Fibroblast of skin of right biceps (primary cell): ENCODE results near the gene GRID1.
"Not testable (repeated sequence)": the region's sequence is repeated elsewhere in the genome, so short reads cannot be mapped to it uniquely, and the experiment has no call there.

Experiments
- DNase-seq: peaks from one replicate; pipeline ENCODE4 v3.0.0-alpha.2; 2013

The GRID1 gene

GRCh38 chr10:86250399-86250798 is 116.2 kb downstream of the GRID1 start:
- DNase-seq, result no peak

- DNase-seq, result no peak
Measured at GRCh38 chr10:86249794-86250193, 116.8 kb downstream of the GRID1 start.

DNA sequence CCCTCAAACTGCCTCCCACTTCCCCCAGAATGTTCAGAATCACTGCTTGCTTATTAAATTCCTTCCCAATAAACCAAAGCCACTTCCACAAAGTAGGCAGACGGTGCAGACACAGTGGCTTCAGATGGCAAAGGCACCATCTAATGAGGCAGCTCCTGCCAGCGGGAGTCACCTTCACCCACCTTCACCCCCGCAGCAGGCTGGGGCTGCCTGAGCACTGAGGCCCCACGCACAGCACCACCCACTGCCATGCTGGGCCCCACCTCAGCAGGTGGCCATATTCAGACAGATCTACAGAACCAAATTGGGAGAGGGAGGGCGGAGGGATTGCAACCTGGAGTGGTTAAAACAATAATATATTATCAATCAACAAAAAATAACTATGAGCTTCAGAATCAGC is 118.5 kb downstream of the GRID1 start:
- DNase-seq, result no peak

GRCh38 chr10:86247588-86247987 is 119.0 kb downstream of the GRID1 start:
- no peak for DNase-seq

- DNase-seq, result no peak
Measured at GRCh38 chr10:86247073-86247472, 119.5 kb downstream of the GRID1 start.

- no peak for DNase-seq
Measured at GRCh38 chr10:86246279-86246940, 120.2 kb downstream of the GRID1 start.

GRCh38 chr10:86245015-86245394 is 121.6 kb downstream of the GRID1 start:
- DNase-seq, result no peak

DNA sequence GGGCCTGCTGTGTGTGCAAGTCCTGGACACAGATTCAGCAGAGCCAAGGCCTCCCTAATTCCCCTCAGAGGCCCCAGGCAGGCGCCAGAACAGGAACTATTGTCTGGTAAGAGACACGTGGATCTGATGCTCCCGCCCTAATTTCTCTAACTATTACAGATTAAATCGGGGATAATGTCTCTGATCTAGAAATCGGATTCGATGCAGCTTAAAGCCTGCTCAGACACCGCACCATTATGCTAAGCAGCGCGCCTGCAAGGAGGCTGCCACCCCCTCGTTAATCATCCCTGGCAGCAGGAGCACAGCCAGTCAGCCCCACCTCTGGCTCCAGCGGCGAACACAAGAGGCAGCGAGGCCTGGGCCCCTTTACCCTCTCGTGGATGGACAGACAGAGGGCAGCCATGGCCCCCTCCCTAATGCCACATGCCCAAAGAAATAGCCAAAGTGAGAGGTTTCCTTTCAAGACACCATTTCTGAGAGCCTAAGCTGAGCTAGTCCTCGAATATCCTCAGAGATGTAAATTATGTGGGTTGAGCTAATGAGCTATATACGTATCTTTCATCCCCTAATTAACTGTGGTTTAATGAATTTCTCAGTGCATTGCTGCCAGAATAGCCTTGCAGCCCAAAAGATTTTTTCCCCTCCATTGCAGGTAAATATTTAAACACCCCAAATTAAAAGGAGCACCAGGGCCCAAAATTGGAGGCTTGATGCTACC is 122.1 kb downstream of the GRID1 start:
- no peak for DNase-seq

DNA sequence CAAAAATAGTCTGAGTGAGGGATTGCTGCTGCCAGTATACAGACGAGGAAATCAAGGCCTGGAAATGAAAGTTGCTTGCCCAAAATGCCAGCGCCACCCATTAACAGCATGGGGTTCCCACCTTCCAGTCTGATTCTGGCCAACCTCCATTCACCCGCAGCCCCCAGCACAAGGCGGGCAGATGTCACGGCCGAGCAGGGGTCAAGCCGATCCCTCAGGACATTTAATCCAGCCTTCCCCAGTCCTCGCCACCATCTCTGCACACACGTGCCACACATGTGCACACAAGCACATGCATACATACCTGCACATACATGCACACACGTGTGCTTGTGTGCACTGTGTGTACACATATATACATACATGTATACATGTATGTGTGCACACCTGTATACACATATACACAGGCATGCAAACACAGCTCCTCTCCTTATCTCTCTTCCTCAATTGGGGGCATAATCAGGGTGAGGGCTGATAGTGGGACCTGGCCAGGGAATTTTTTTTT is 122.9 kb downstream of the GRID1 start:
- no peak for DNase-seq

DNA sequence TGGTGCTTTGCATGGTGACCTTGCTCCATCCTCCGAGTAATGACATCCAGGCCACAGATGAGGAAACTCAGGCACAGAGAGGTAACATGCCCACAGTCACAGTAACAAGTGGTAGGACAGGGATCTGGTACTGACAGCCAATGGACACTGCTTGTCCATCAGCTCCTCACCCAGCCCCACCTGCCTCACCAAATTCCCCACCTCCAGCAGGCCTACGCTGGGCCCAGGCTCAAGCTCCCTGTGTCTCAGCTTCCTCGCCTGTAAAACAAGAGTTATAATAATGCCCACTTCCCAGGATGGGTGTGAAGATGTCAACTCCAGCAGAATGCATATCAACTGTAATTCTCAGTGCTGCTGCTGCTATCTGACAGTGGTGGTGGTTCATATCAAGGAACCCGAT is 123.8 kb downstream of the GRID1 start:
- DNase-seq, result no peak

DNA sequence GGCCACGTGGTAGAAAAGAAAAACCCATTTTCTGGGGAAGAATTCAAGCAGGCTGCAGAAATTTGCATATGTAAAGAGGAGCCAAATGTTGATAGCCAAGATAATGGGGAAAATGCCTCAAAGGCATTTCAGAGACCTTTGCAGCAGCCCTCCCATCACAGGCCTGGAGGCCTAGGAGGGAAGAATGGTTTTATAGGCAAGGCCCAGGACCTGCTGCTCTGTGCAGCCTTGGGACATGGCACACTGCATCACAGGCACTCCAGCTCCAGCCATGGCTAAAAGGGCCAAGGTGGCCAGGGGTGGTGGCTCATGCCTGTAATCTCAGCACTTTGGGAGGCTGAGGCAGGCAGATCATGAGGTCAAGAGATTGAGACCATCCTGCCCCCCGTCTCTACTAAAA is 128.5 kb downstream of the GRID1 start:
- DNase-seq, result not testable (repeated sequence)

DNA sequence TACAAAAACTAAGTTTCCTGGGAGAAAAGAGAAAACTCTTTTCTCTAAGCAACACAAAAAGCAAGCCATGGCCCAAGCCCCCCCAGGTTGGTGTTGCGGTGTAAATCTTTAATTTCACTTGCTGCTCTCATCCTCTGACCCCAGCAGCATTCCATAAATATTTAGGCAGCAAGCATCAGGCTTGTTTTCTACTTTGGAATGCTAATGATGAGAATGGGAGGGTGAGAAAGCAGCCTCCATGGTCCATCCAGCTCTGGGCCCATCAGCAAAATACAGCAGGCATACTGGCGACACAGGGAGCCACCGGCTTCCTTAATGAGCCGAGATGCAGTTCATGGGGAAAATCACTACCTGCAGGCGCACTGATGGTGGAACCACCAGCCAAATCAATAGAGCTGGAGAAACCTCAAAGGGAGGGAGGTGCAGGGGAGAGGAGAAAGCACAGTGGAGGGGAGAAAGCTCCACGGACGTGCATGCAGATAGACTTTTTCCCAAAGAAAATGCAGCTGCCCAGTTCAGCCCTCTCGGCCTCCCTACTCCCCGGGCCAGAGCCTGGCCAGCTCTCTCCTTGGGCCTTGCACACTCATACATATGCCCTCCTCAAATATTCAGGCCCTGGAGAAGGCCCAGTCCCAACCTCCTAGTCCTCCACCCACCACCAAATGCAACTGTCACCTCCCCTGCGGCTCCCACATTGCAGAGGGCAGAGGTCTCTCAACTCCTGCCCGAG is 131.9 kb downstream of the GRID1 start:
- peak; percentile 8 for DNase-seq

- DNase-seq, result no peak
Measured at GRCh38 chr10:86234107-86234506, 132.5 kb downstream of the GRID1 start.

GRCh38 chr10:86233131-86233530 is 133.5 kb downstream of the GRID1 start:
- DNase-seq, result no peak

DNA sequence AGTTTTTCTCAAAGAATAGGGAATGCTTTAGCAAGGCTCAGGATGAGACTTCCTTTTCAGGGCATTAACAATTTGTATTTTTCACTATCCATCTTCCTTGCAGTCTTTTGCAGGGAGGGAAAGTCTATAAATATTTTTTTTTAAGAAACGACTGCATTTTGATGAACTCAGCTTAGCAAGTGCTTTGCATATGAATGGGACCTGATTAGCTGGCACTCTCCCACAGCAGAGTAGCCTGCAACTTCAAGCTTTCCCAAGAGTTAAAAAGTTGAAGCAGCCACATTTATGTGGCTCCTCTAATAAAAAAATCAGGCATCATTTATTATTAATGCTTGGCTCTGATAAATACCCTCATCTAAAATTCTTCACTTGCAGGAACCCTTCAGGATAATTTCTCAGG is 134.0 kb downstream of the GRID1 start:
- no peak for DNase-seq

GRCh38 chr10:86231796-86232560 is 134.6 kb downstream of the GRID1 start:
- no peak for DNase-seq

DNA sequence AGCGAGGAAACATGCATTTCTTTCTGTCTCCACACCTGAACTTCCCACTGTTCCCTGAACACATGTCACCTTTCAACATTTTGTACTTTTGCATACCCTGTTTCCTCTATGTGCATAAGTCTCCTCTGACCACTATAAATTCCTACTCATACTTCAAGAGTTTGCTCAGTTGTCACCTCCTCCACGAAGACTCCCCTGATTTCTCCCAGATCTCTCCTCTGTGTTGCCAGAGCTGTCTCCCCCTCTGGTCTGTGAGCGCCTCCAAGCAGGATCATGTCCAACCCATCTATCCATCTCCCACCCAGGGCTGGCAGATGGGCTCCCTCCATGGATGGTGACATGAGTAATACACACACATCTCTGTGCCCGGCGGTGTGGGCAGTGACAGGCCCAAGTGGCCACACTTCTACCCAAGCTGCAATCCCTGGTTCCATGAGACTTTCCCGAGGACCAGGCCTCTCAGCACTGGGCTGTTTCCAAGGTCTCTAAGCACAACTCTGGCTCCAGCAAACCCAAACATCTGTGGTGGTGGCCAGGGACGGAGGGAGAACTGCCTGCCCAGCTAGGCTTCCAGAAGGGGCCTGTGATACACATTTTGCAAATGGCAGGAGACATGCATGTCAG is 135.9 kb downstream of the GRID1 start:
- DNase-seq, result no peak

- DNase-seq, result no peak
Measured at GRCh38 chr10:86229811-86230556, 136.6 kb downstream of the GRID1 start.

GRCh38 chr10:86229376-86229775 is 137.2 kb downstream of the GRID1 start:
- no peak for DNase-seq

DNA sequence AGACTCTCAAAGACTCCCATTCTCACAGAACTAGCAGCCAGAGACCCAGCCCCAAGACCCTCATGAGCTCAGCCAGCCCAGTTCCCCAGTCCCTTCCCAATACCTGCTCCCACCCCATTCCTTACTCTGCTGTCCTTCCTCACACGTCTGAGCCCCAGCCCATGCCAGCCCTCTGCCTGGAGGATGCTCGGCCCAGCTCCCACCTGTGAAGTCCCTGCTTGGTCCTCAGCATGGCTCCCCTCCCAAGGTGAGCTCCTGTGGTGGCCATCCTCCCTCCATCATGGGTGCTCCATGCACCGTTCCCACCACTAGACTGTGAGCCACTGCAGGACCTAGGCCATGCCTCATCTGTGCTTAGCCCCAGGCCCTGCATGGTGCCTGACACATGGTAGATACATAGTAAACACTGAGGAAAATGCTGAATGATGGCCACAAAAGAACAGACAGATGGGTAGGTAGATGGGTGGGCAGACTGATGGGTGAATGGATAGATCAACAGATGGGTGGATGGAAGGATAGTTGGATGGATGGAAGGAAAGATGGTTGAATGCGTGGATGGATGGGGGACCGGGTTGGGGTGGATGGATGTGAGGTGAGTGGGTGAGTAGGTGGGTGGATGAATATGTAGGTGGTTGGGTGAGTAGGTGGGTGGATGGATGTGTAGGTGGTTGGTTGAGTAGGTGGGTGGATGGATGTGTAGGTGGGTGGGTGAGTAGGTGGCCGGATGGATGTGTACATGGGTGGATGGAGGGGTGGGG is 138.9 kb downstream of the GRID1 start:
- DNase-seq, result no peak

DNA sequence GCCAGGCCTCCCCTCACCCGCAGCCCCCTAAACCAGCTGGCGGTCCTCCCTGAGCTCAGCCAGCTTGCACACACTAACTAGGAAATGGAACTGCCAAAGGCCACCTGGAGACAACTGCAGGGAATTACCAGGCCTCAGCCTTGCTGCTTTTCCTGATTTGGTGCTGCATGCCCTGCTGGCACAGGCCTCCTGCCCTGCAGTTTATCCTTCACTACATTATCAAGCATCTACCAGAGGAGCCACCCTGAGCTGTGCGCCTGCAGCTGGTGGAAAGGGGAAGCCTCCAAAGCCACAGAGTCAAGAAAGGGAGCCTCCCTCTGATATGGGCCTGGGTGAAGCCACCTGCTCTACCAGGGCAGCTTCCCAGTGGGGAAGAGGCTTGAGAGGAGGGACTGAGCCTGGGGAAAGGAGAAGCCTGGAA is 139.8 kb downstream of the GRID1 start:
- no peak for DNase-seq
